Tibial artery (tissue), 4 donors: ENCODE data around the gene PCSK5.

Source experiments
- DNase-seq, 2 donors: peaks; one replicate each; pipeline ENCODE4 v3.0.0-alpha.2; 2019
- H3K27ac ChIP-seq, 2 donors: fragments of 200-600 bp; sonication (generic) in 1 of 2; 1 replicate in 1 of 2; 2 replicates in 1 of 2; pipeline ENCODE4 v1.5.1; 2018 to 2019; ENCODE audit warnings: mild to moderate bottlenecking in 1 of 2
- H3K27me3 ChIP-seq, 2 donors: fragments of 200-600 bp; sonication (generic) in 1 of 2; one replicate each; pipeline versions ENCODE4 v1.5.1 to v1.6.0; 2016 to 2019
- H3K36me3 ChIP-seq, 3 donors: fragments of 200-600 bp; sonication (generic) in 2 of 3; one replicate each; pipeline ENCODE4 v1.5.1; 2016 to 2019; ENCODE audit warnings: mild to moderate bottlenecking in 2 of 3
- H3K4me1 ChIP-seq, 4 donors: fragments of 200-600 bp; sonication (generic) in 2 of 4; 1 replicate in 3 of 4; 2 replicates in 1 of 4; pipeline ENCODE4 v1.5.1; 2016 to 2019
- H3K4me3 ChIP-seq, 2 donors: fragments of 200-600 bp; sonication (generic) in 1 of 2; 1 replicate in 1 of 2; 2 replicates in 1 of 2; pipeline ENCODE4 v1.5.1; 2018 to 2019; ENCODE audit warnings: mild to moderate bottlenecking in 2 of 2
- H3K9me3 ChIP-seq, 3 donors: fragments of 200-600 bp; sonication (generic) in 1 of 3; one replicate each; pipeline ENCODE4 v1.5.1; 2016 to 2019
- CTCF ChIP-seq, 2 experiments: fragments of 200-600 bp in 1 of 2; fragments of 450-650 bp in 1 of 2; IDR thresholded peaks; one replicate each; pipeline ENCODE4 v1.5.1; 2017 to 2019; ENCODE audit warnings: antibody characterized with exemption in 2 of 2, mild to moderate bottlenecking in 1 of 2, moderate library complexity in 1 of 2
- intact Hi-C: fragments of 100-400 bp; cut with DNase I; formaldehyde crosslinking; loops from one replicate; pipeline ENCODE4 v1.15.0; 2023; ENCODE audit warnings: low total_unique reads

PCSK5 gene

GRCh38 chr9:76137931-76138330 lies 247.5 kb downstream of the PCSK5 start:
- Histone ChIP-seq H3K4me3 (no peak overlapping the region), H3K27me3 (no peaks in the 10 kb centered on the region), H3K27ac (no peak overlapping the region), H3K36me3 (no peaks in the 10 kb centered on the region), H3K9me3 (no peaks in the 10 kb centered on the region), H3K4me1 (peaks cover 0 to 15% (median 2%) of the 10 kb centered on the region in 4 donors)
- intact Hi-C loops, result no loop called here
- no peak for DNase-seq
- no peak for TF ChIP-seq CTCF (IDR thresholded peaks at IDR 0.05)

- Histone ChIP-seq H3K27ac (no peak overlapping the region), H3K4me3 (no peak overlapping the region), H3K36me3 (no peaks in the 10 kb centered on the region), H3K4me1 (peaks cover 0 to 15% (median 2%) of the 10 kb centered on the region in 4 donors), H3K9me3 (no peaks in the 10 kb centered on the region), H3K27me3 (no peaks in the 10 kb centered on the region)
- intact Hi-C loops, result no loop called here
- no peak for TF ChIP-seq CTCF (IDR thresholded peaks at IDR 0.05)
- DNase-seq, result no peak
Observed at GRCh38 chr9:76138360-76138759, 247.9 kb downstream of the PCSK5 start.

GRCh38 chr9:76143834-76144233 lies 253.4 kb downstream of the PCSK5 start:
- DNase-seq, result no peak
- Histone ChIP-seq H3K9me3 (no peaks in the 10 kb centered on the region), H3K27ac (no peak overlapping the region), H3K4me3 (no peak overlapping the region), H3K27me3 (no peaks in the 10 kb centered on the region), H3K36me3 (no peaks in the 10 kb centered on the region), H3K4me1 (no peaks in the 10 kb centered on the region)
- no peak for TF ChIP-seq CTCF (IDR thresholded peaks at IDR 0.05)
- intact Hi-C loops, result no loop called here

GRCh38 chr9:76150013-76150412 lies 259.5 kb downstream of the PCSK5 start:
- Histone ChIP-seq H3K4me3 (no peak overlapping the region), H3K27ac (no peak overlapping the region), H3K27me3 (no peaks in the 10 kb centered on the region), H3K4me1 (no peaks in the 10 kb centered on the region), H3K36me3 (no peaks in the 10 kb centered on the region), H3K9me3 (no peaks in the 10 kb centered on the region)
- no peak for DNase-seq
- no peak for TF ChIP-seq CTCF (IDR thresholded peaks at IDR 0.05)
- intact Hi-C loops, result loop anchor here (10.0 kb wide), 1 partner anchor 145 kb away; no protein-coding TSS in a partner anchor

GRCh38 chr9:76151267-76151666 lies 260.8 kb downstream of the PCSK5 start:
- Histone ChIP-seq H3K9me3 (no peaks in the 10 kb centered on the region), H3K27ac (no peak overlapping the region), H3K36me3 (no peaks in the 10 kb centered on the region), H3K4me3 (no peak overlapping the region), H3K4me1 (no peaks in the 10 kb centered on the region), H3K27me3 (no peaks in the 10 kb centered on the region)
- intact Hi-C loops, result loop anchor here (10.0 kb wide), 1 partner anchor 144 kb away; no protein-coding TSS in a partner anchor
- no peak for TF ChIP-seq CTCF (IDR thresholded peaks at IDR 0.05)
- no peak for DNase-seq

- Histone ChIP-seq H3K4me1 (no peaks in the 10 kb centered on the region), H3K27ac (no peak overlapping the region), H3K9me3 (no peaks in the 10 kb centered on the region), H3K4me3 (no peak overlapping the region), H3K36me3 (peaks cover 0 to 5% (median 0%) of the 10 kb centered on the region in 3 donors), H3K27me3 (no peaks in the 10 kb centered on the region)
- intact Hi-C loops, result loop anchor here (10.0 kb wide), 1 partner anchor 141 kb away; no protein-coding TSS in a partner anchor
- DNase-seq, result no peak
- no peak for TF ChIP-seq CTCF (IDR thresholded peaks at IDR 0.05)
Observed at GRCh38 chr9:76153339-76153738, 262.9 kb downstream of the PCSK5 start.
